WTC11 (cell line): ENCODE results near the gene LRRC23. TPM values are rescaled to one million over a fixed set of nuclear protein-coding genes. Genes with fewer than 3 reads are reported as not detected.

Experiments used
- ATAC-seq: fragments of 200-7000 bp; cut with Tn5 transposase; 2 replicates; pipeline ENCODE4 v1.10.0; 2021; ENCODE audit warnings: mild to moderate bottlenecking, moderate library complexity
- CTCF ChIA-PET: fragments of 300-600 bp; sonication (Branson Sonifier 250); formaldehyde crosslinking; loops from one replicate; lab custom pipeline; 2021; ENCODE audit warnings: antibody characterized with exemption; lab: Charles Lee
- POLR2A ChIA-PET: fragments of 350-600 bp; sonication (Branson Sonifier 250); formaldehyde crosslinking; loops from one replicate; lab custom pipeline; 2021; ENCODE audit warnings: antibody characterized with exemption; lab: Charles Lee
- DNase-seq: peaks from one replicate; pipeline ENCODE4 v3.0.0; 2021; ENCODE audit warnings: low spot score
- H3K27ac Mint-ChIP-seq: 2 replicates; pipeline ENCODE4 v1.8.0; 2021; ENCODE audit warnings: mixed read lengths
- H3K27me3 Mint-ChIP-seq: 2 replicates; pipeline ENCODE4 v1.8.0; 2021; ENCODE audit warnings: low read depth, mild to moderate bottlenecking, moderate library complexity, mixed read lengths
- H3K36me3 Mint-ChIP-seq: 2 replicates; pipeline ENCODE4 v1.8.0; 2021; ENCODE audit warnings: mixed read lengths
- H3K4me1 Mint-ChIP-seq: 2 replicates; pipeline ENCODE4 v1.8.0; 2022; ENCODE audit warnings: mixed read lengths
- H3K4me3 Mint-ChIP-seq: 2 replicates; pipeline ENCODE4 v1.8.0; 2021; ENCODE audit warnings: mild to moderate bottlenecking, moderate library complexity, mixed read lengths
- H3K9me3 Mint-ChIP-seq: 2 replicates; pipeline ENCODE4 v1.8.0; 2021; ENCODE audit warnings: mixed read lengths
- AFF4 ChIP-seq: sonication (generic); formaldehyde crosslinking; IDR thresholded peaks from 2 replicates; pipeline ENCODE4 v1.8.1; 2023; ENCODE audit warnings: mild to moderate bottlenecking, missing genetic modification reagents, borderline replicate concordance
- CDX4 ChIP-seq: fragments of 250-450 bp; sonication (Bioruptor Pico); IDR thresholded peaks from 2 replicates; pipeline ENCODE4 v1.9.0; 2021; ENCODE audit warnings: moderate library complexity, mild to moderate bottlenecking, inconsistent platforms, borderline replicate concordance
- E2F1 ChIP-seq: sonication (generic); formaldehyde crosslinking; IDR thresholded peaks from 2 replicates; pipeline ENCODE4 v1.8.0; 2022; ENCODE audit warnings: mild to moderate bottlenecking, missing genetic modification reagents
- ESRRA ChIP-seq: sonication (generic); formaldehyde crosslinking; IDR thresholded peaks from 2 replicates; pipeline ENCODE4 v1.8.1; 2022; ENCODE audit warnings: mild to moderate bottlenecking, missing genetic modification reagents, borderline replicate concordance
- FOXJ3 ChIP-seq: sonication (generic); formaldehyde crosslinking; IDR thresholded peaks from 2 replicates; pipeline ENCODE4 v1.9.0; 2021; ENCODE audit warnings: missing genetic modification reagents, mild to moderate bottlenecking, borderline replicate concordance
- FOXP4 ChIP-seq: sonication (generic); formaldehyde crosslinking; IDR thresholded peaks from 2 replicates; pipeline ENCODE4 v1.8.0; 2022; ENCODE audit warnings: mild to moderate bottlenecking, missing genetic modification reagents
- IRF2 ChIP-seq: sonication (generic); formaldehyde crosslinking; IDR thresholded peaks from 2 replicates; pipeline ENCODE4 v1.8.0; 2022; ENCODE audit warnings: low read depth, missing genetic modification reagents, borderline replicate concordance
- JUN ChIP-seq: sonication (generic); formaldehyde crosslinking; IDR thresholded peaks from 2 replicates; pipeline ENCODE4 v1.8.0; 2023; ENCODE audit warnings: mild to moderate bottlenecking, missing genetic modification reagents
- MYBL2 ChIP-seq: sonication (generic); formaldehyde crosslinking; IDR thresholded peaks from 2 replicates; pipeline ENCODE4 v1.8.1; 2023; ENCODE audit warnings: mild to moderate bottlenecking, moderate library complexity, missing genetic modification reagents
- PRDM15 ChIP-seq: sonication (generic); formaldehyde crosslinking; IDR thresholded peaks from 2 replicates; pipeline ENCODE4 v1.8.0; 2022; ENCODE audit warnings: missing genetic modification reagents
- RORB ChIP-seq: fragments of 250-450 bp; sonication (Bioruptor Pico); IDR thresholded peaks from 2 replicates; pipeline ENCODE4 v1.9.0; 2021; ENCODE audit warnings: mild to moderate bottlenecking
- ZBTB21 ChIP-seq: sonication (generic); formaldehyde crosslinking; IDR thresholded peaks from 2 replicates; pipeline ENCODE4 v1.8.1; 2023; ENCODE audit warnings: mild to moderate bottlenecking, missing genetic modification reagents, borderline replicate concordance
- ZBTB43 ChIP-seq: sonication (generic); formaldehyde crosslinking; IDR thresholded peaks from 2 replicates; pipeline ENCODE4 v1.8.1; 2023; ENCODE audit warnings: mild to moderate bottlenecking, missing genetic modification reagents
- ZMAT4 ChIP-seq: fragments of 250-450 bp; sonication (Bioruptor Pico); IDR thresholded peaks from 2 replicates; pipeline ENCODE4 v1.9.0; 2021; ENCODE audit warnings: mild to moderate bottlenecking
- ZNF232 ChIP-seq: sonication (generic); formaldehyde crosslinking; IDR thresholded peaks from 2 replicates; pipeline ENCODE4 v1.8.0; 2022; ENCODE audit warnings: mild to moderate bottlenecking, missing genetic modification reagents
- total RNA-seq: library from RNA; stranded (reverse); gene quantifications from 3 replicates; pipeline ENCODE4 v1.2.3, GENCODE V29; 2021

Gene LRRC23
- total RNA-seq, 1 experiment from 2014 or later: 3.1 TPM

GRCh38 chr12:6894321-6894720, 10.3 kb upstream of the LRRC23 start (continued):
- TF ChIP-seq PRDM15: no peak
- no peak for TF ChIP-seq FOXP4 (CRISPR knock-in tag)
- TF ChIP-seq ESRRA (CRISPR knock-in tag): no peak
- no peak for TF ChIP-seq RORB
- TF ChIP-seq E2F1 (CRISPR knock-in tag): no peak

GRCh38 chr12:6896846-6897435, 7.7 kb upstream of the LRRC23 start:
- peaks cover 4% of the 10 kb centered on the region for H3K27me3 Mint-ChIP-seq
- ATAC-seq (no peak), DNase-seq (no peak)
- H3K27ac Mint-ChIP-seq: no peak overlapping the region
- H3K9me3 Mint-ChIP-seq: no peaks in the 10 kb centered on the region
- TF ChIP-seq ZMAT4 (CRISPR knock-in tag) (no peak), ZBTB43 (CRISPR knock-in tag) (no peak), JUN (CRISPR knock-in tag) (no peak), ZNF232 (no peak), MYBL2 (no peak), AFF4 (CRISPR knock-in tag) (no peak), FOXJ3 (no peak), CDX4 (CRISPR knock-in tag) (no peak), IRF2 (CRISPR knock-in tag) (no peak), ZBTB21 (CRISPR knock-in tag) (no peak)
- CTCF ChIA-PET: no interaction called here
- POLR2A ChIA-PET: interaction anchor here (1.1 kb wide), 1 partner anchor 132 kb away, joined by 3 read pairs; no protein-coding TSS in a partner anchor
- H3K4me1 Mint-ChIP-seq: peaks cover 10% of the 10 kb centered on the region
- no peak overlapping the region for H3K4me3 Mint-ChIP-seq
- H3K36me3 Mint-ChIP-seq: no peaks in the 10 kb centered on the region
